Gastroesophageal sphincter (tissue), 3 donors: Measurements from ENCODE around the gene MARCOL.

Source experiments
- CTCF ChIP-seq, 4 experiments: fragments of 200-600 bp in 2 of 4; fragments of 450-650 bp in 2 of 4; sonication (generic) in 1 of 4; IDR thresholded peaks; one replicate each; pipeline ENCODE4 v1.5.1; 2017 to 2019; ENCODE audit warnings: antibody characterized with exemption in 4 of 4, mild to moderate bottlenecking in 2 of 4, moderate library complexity in 2 of 4
- EP300 ChIP-seq: sonication (generic); formaldehyde crosslinking; IDR thresholded peaks from one replicate; pipeline ENCODE4 v1.6.1; 2017; ENCODE audit warnings: antibody characterized with exemption, mild to moderate bottlenecking
- POLR2A ChIP-seq, 2 donors: fragments of 450-650 bp; IDR thresholded peaks; one replicate each; pipeline ENCODE4 v1.6.1; 2017; ENCODE audit warnings: antibody characterized with exemption in 2 of 2, mild to moderate bottlenecking in 2 of 2, moderate library complexity in 1 of 2
- POLR2AphosphoS5 ChIP-seq: sonication (generic); formaldehyde crosslinking; IDR thresholded peaks from one replicate; pipeline ENCODE4 v1.6.1; 2017; ENCODE audit warnings: antibody characterized with exemption

GRCh38 chr5:148205865-148206264, 32.5 kb upstream of the MARCOL start:
- TF ChIP-seq CTCF (IDR thresholded peaks at IDR 0.05) (no peak), POLR2AphosphoS5 (no peak), EP300 (no peak), POLR2A (IDR thresholded peaks at IDR 0.05) (no peak)
